Raji (cell line): ENCODE data around the gene OR9A2.

Source experiments
- POLR2A ChIP-seq: IDR thresholded peaks from 2 replicates; pipeline ENCODE4 v1.6.1; 2011; ENCODE audit warnings: low read depth, low read length, control low read depth; ENCODE audit not compliant: insufficient read depth

OR9A2 gene, protein sequence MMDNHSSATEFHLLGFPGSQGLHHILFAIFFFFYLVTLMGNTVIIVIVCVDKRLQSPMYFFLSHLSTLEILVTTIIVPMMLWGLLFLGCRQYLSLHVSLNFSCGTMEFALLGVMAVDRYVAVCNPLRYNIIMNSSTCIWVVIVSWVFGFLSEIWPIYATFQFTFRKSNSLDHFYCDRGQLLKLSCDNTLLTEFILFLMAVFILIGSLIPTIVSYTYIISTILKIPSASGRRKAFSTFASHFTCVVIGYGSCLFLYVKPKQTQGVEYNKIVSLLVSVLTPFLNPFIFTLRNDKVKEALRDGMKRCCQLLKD

DNA sequence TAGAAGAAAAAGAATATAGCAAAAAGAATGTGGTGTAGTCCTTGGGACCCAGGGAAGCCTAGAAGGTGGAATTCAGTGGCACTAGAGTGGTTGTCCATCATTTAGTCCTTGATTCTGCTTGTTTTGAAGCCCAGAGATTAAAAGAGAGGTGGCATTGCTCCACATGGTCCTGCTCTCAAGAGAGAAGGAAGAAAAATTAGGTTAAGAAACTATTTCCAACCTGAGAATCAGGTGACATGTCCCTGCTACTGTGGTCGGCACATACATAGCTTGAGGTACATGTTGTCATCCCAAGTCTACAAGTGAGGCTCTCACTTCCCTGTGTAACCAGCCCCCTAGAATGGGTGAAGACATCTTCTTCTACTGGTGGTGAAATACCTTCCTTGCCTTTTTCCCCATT, at the start of gene OR9A2:
Gene OR9A2 (minus strand): TSS at position 101 of the 400 bp plus-strand sequence. CDS start 0 bp downstream, at position 101.
- no peak for TF ChIP-seq POLR2A

DNA sequence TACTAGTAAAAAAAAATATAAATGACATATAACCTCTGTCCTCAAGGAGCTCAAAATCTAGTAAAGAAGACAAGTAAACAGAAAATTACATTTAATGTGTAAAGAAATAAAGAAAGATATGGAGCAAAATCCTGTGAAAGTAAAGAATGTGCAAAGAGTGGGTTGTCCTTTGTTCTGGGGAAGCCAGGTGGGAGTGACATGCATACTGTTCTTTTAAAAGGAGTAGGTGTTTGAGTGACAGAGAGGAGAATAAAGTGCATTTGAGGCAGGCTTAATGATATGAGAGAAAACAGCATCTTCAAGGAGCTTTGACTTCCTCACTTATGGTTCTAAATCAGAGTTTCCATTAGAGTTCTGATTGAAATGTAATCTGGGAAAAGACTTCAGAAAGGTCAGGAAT, 47.2 kb upstream of the OR9A2 start:
- TF ChIP-seq POLR2A, result no peak

DNA sequence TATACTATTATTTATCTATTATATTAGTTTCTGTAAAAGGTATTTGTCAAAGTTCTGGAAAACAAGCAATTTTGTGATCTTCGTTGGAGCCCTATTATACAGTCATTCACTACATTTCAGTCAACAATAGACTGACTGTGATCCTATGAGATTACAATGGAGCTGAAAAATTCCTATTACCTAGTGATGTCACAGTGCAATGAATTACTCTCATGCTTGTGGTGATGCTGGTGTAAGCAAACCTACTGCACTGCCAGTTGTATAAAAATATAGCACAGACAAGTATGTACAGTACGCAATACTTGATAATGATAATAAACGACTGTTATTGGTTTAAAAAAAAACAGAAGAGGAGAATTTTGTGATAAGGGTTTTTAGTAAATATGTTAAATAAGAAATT, 46.6 kb upstream of the OR9A2 start:
- TF ChIP-seq POLR2A, result no peak

DNA sequence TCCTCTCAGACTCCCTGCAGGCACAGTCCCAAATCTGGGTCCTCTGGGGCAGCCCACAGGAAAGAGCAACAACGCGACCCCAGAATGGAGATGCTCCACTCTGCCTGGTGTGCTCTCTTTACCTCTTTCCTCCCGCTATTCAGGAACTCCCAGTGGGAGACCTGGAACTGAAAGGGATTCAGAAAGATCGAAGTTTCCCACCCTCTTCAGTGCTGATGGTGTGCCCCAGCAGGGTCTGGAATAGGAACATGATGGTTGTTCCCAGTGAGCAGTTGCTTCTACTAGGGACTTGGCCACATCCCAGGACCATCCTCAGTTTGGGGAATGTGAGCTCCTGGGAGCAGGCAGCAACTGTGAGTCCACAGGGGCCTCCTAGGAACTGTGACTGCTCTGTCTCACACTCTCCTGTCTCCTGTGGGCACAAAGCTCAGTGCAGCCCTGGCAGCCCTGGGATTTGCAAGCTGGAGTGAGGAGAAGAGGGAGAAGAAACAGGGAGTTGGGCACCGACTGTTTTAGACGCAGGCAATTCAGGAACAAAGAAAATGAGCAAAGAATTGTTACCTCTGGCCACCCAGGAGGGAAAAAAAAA, 43.1 kb upstream of the OR9A2 start:
- no peak for TF ChIP-seq POLR2A

DNA sequence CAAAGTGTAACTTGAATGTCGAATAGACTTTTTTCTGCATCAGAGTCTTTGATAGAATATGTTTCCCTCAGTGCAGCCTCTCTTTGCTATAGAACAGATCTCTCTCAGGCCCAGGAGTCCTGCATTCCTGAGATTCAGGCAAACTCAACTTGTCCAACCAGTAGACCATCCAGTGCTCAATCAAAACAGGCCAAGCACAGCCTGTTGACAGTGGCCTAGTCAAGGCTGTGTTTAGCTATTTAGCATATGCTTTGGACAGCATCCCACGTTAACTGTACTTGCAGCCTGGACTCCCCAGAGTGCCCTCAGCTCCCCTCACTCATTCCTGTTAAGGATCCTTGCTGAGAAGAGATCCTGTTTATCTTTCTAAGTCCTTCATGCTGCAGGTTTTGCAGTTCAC, 41.5 kb upstream of the OR9A2 start:
- TF ChIP-seq POLR2A, result no peak

DNA sequence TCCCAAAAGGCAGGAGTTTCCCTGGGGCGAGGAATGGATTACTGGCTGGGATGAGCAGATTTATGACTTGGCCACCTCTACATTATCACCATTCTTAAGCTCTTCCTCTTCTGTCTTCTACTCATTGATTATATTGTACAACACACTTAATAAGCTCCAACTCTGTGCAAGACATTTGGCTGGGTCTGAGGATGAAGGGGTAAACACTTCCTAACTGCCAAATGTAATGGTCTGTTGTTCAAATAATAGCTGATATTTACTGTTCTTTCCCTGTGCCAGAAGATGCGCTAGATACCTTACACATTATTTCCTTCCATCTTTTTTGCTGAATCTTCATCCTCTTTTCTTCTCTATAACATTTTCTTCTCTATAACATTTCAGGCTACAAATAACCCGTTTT, 36.8 kb upstream of the OR9A2 start:
- TF ChIP-seq POLR2A, result no peak

DNA sequence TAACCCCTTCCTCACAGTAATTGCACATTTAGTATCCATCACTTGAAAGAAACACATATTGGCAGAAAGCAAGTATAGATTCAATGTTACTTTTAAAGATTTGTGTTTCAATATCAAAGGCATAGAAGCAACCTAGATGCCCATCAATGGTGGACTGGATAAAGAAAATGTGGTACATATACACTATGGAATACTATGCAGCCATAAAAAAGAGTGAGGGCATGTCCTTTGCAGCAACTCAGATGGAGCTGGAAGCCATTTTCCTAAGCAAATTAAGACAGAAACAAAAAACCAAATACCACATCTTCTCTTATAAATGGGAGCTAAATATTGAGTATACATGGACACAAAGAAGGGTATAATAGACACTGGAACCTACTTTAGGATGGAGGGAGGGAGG, 28.8 kb upstream of the OR9A2 start:
- TF ChIP-seq POLR2A, result no peak

DNA sequence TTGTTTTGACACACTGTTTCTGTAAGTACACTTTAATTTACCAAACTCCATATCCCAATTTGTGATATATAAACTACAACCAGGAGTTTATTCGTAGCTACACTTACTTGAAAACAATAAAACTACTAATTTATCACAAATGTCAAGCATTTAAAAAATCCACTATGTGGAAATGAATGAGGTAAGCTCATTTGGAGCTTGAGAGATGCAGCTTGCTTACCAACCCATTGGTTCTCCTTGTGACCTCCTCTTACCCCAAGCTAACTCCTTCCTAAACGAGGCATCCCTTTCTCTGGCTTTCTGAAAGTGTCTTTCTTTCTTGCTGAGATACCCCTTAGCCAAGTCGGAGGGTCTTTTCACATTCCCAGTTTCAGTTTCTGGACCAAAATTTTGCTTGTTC, 27.7 kb upstream of the OR9A2 start:
- no peak for TF ChIP-seq POLR2A

DNA sequence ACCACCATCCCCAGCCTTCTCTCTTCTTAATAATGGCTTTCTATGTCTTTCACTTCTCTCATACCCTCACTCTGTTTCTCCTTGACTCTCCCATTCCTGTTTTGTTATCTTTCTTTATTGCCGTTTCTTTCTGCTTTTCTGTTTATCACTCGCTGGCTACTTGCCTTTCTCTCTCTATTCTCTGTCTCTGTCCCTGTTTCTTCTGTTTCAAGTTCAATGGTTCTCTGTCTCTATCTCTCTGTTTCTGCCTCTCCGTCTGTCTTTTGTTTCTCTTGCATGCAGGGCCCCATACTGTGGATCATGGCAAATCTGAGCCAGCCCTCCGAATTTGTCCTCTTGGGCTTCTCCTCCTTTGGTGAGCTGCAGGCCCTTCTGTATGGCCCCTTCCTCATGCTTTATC, 25.1 kb upstream of the OR9A2 start, which contains the start of gene OR6V1:
Gene OR6V1 (plus strand): TSS at position 301 of the 400 bp plus-strand sequence. CDS start 0 bp downstream, at position 301.
- TF ChIP-seq POLR2A, result no peak

DNA sequence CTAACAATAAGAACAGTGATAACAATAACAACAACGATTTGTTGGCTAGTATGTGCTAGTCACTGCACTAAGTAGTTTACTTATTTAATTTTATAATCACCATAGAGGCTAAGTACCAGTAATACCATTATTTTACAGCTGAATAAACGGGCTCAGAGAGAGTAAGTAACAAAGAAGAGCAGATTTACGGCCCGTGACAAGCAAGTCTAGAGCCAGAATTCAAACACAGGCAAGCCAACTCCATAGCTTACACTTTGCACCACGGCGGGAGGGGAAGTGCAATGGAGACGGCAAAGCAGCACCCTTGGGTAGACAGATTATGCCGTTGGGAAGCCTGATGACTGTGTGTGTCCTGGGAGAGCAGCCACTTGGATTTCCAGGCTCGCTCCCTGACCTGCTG, 24.0 kb upstream of the OR9A2 start:
- TF ChIP-seq POLR2A, result no peak

DNA sequence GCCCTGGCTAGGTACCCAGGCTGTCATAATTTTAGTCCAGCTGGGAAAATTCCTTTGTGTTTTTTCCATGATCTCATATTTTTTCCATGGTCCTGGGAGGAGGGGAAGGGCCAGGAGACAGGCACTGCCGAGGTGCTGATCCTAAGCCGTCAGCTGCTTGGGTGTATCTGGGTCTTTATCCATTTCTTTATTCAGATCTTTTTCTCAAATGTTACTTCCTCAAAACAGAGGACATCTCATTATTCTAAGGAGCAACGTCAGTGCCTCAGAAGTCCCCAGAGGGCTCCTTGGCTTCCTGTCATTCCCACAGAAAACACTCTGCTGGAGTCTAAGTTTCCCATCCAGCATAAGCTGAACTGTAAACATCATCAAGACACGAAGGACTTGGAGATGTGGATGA, 22.4 kb upstream of the OR9A2 start:
- no peak for TF ChIP-seq POLR2A

DNA sequence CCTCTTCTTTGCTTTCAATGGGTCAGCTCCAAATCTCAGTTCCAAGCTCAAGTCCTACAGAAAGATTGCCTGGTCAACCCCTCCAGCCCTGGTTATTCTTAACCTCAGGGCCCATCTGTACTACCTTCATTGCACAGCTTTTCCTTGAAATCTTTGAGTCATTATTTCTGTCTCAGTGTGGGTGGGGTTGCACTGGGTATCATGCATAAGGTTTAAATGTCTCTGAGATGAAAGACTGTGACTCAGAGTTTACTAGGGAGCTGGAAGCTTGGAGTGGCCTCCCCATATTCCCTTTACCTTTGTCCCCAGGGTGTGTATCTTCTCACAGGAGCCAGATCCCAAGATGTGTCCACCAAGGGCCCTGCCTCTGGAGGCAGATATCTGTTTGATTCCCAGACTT, 21.9 kb upstream of the OR9A2 start:
- TF ChIP-seq POLR2A, result no peak

DNA sequence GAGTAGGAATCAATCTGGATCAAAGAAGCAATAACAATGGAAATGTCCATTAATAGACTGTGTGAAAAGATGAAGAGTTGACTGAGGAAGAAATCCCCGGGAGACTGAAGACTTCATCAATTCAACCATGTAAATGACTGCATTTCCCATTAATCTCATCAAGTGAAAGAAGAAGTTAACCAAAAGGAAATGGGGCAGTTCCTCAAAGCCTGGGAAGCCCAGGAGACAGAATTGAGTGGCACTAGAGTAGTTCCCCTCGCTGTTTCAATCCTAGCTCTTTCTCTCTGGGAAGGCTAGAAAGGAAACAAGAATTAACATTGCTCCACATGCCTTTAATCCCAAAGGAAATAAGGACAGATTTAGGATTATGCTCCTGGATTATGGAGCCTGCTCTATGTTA, 20.4 kb upstream of the OR9A2 start:
- no peak for TF ChIP-seq POLR2A

DNA sequence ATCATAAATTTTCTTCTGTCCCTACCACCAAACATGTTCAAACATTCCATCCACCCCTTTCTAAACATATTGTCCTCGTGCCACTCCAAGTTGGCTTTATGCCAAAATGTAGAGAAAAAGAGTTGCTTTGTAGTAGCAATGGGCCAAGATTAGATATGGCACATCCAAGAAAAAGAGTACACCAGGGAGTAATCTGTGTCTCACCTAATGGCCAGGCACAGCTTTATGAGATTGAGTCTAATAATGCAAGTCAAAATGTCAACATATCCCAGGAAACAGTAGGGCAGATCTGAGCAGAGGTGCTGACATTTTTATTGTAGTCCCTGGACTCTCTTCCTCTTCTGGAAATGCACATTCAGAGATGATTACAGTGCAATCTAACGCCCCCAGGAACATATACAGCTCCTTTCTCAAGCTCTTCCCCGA, 19.5 kb upstream of the OR9A2 start:
- TF ChIP-seq POLR2A, result no peak

DNA sequence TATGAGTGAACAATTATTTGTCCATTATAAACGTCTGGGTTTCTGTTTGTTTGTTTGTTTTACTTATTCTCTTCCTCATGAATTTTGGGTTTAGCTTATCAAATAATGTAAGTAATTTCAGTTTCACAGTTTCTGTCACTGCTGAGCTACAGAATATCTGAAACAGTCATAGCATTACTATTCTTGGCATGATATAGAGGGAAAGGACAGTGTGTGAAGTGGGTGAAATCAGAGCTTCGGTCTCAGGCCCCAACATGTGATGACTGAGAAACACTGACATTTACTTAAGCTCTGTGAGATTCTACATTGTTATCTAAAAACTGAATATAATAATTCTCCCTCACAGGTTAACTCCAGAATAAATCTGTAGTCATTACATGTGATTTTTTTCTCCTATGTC, 16.5 kb upstream of the OR9A2 start:
- no peak for TF ChIP-seq POLR2A

DNA sequence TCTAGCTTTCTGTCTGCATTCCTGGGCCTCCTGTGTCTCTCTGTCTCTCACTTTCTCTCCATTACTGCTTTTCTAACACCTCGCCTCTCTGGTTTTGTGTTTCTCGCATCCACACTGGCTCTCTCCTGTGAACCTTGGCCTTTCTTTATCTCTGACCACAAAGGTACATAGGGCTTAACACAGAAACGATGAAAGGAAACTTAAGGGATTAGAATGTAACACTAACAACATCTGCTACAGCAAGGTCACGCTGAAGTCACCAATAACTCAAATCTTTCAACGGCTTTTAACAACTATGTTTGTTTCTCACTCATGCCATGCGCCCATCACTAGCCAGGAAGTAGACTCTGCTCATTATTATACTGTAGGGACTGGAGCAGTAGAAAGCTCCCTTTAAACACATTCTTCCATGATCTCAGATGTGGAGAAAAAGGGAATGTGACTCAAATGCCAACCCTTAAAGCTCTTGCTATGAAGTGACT, 15.9 kb upstream of the OR9A2 start:
- TF ChIP-seq POLR2A, result no peak
